Breast epithelium (tissue), 4 donors: ENCODE data around the gene ASIP. TPM values are rescaled to one million over a fixed set of nuclear protein-coding genes. Genes with fewer than 3 reads are reported as not detected.
"Not testable (repeated sequence)": the region's sequence is repeated elsewhere in the genome, so short reads cannot be mapped to it uniquely, and the experiment has no call there.

Source experiments
- DNase-seq, 2 donors: peaks; one replicate each; pipeline ENCODE4 v3.0.0-alpha.2; 2019; ENCODE audit warnings: low spot score in 2 of 2
- H3K27ac ChIP-seq, 2 donors: fragments of 200-600 bp; sonication (generic) in 1 of 2; one replicate each; pipeline ENCODE4 v1.5.1; 2016 to 2019; ENCODE audit warnings: mild to moderate bottlenecking in 1 of 2
- H3K27me3 ChIP-seq, 2 donors: fragments of 200-600 bp; sonication (generic) in 1 of 2; one replicate each; pipeline versions ENCODE4 v1.5.1 to v1.6.0; 2017 to 2019; ENCODE audit warnings: control low read depth in 1 of 2, mild to moderate bottlenecking in 1 of 2
- H3K36me3 ChIP-seq: fragments of 200-600 bp; one replicate; pipeline ENCODE4 v1.5.1; 2019
- H3K4me1 ChIP-seq, 2 donors: fragments of 200-600 bp; sonication (generic); one replicate each; pipeline ENCODE4 v1.5.1; 2016 to 2019; ENCODE audit warnings: control low read depth in 1 of 2
- H3K4me3 ChIP-seq, 3 donors: fragments of 200-600 bp; sonication (generic); 1 replicate in 2 of 3; 2 replicates in 1 of 3; pipeline ENCODE4 v1.5.1; 2016 to 2019; ENCODE audit warnings: mild to moderate bottlenecking in 3 of 3, moderate library complexity in 2 of 3
- H3K9me3 ChIP-seq, 2 donors: fragments of 200-600 bp; sonication (generic) in 1 of 2; one replicate each; pipeline ENCODE4 v1.5.1; 2016 to 2019; ENCODE audit warnings: control low read depth in 1 of 2
- POLR2A ChIP-seq: fragments of 450-650 bp; IDR thresholded peaks from one replicate; pipeline ENCODE4 v1.6.1; 2016; ENCODE audit warnings: antibody characterized with exemption, mild to moderate bottlenecking, moderate library complexity
- POLR2AphosphoS5 ChIP-seq, 3 donors: sonication (generic); formaldehyde crosslinking; IDR thresholded peaks; one replicate each; pipeline ENCODE4 v1.6.1; 2017; ENCODE audit warnings: antibody characterized with exemption in 3 of 3
- intact Hi-C: fragments of 100-400 bp; cut with DNase I; formaldehyde crosslinking; loops from one replicate; pipeline ENCODE4 v1.15.1; 2023; ENCODE audit warnings: low total_unique reads
- total RNA-seq, 3 donors: library from RNA; depleted of rRNA; stranded (reverse); fragments of >200 nt; gene quantifications; one replicate each; pipeline ENCODE4 v1.1.0, GENCODE V29; 2016
- TF ChIP-seq, protein P1 (sequence below), 3 donors: fragments of 450-650 bp; IDR thresholded peaks; one replicate each; pipeline ENCODE4 v1.5.1; 2016 to 2017; ENCODE audit warnings: antibody characterized with exemption in 3 of 3, mild to moderate bottlenecking in 3 of 3, moderate library complexity in 3 of 3

ASIP gene
- total RNA-seq, 3 donors from 2014 or later: 0.96 TPM; not detected in 2

DNA sequence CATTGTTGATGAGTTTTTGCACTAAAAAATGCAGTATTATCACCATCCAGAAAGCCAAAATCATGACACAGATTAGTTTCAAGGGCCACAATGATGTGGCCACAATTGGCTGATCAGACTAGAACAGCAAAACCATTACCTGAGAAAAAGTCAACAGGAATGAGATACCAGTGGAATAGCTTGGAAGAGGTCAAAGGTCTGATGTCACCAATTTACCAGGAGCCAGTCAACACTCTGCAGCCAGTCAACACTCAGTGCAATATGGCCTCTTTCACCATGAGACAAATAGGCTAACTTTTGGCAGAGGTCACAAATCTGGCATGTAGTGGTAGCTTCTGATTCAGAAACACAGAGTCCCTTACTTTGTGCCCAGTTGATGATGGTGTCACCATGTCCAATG lies 7.5 kb upstream of the ASIP start:
- H3K27me3 ChIP-seq: no peaks in the 10 kb centered on the region
- H3K4me1 ChIP-seq: no peaks in the 10 kb centered on the region
- TF ChIP-seq POLR2AphosphoS5 (IDR thresholded peaks at IDR 0.05) (no peak), POLR2A (no peak)
- TF ChIP-seq, protein P1, sequence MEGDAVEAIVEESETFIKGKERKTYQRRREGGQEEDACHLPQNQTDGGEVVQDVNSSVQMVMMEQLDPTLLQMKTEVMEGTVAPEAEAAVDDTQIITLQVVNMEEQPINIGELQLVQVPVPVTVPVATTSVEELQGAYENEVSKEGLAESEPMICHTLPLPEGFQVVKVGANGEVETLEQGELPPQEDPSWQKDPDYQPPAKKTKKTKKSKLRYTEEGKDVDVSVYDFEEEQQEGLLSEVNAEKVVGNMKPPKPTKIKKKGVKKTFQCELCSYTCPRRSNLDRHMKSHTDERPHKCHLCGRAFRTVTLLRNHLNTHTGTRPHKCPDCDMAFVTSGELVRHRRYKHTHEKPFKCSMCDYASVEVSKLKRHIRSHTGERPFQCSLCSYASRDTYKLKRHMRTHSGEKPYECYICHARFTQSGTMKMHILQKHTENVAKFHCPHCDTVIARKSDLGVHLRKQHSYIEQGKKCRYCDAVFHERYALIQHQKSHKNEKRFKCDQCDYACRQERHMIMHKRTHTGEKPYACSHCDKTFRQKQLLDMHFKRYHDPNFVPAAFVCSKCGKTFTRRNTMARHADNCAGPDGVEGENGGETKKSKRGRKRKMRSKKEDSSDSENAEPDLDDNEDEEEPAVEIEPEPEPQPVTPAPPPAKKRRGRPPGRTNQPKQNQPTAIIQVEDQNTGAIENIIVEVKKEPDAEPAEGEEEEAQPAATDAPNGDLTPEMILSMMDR (IDR thresholded peaks at IDR 0.05): no peak
- H3K4me3 ChIP-seq: no peak overlapping the region
- intact Hi-C loops: no loop called here
- no peak overlapping the region for H3K27ac ChIP-seq
- H3K36me3 ChIP-seq: no peaks in the 10 kb centered on the region
- no peak for DNase-seq
- H3K9me3 ChIP-seq: peaks cover 0 to 20% of the 10 kb centered on the region in 2 donors

DNA sequence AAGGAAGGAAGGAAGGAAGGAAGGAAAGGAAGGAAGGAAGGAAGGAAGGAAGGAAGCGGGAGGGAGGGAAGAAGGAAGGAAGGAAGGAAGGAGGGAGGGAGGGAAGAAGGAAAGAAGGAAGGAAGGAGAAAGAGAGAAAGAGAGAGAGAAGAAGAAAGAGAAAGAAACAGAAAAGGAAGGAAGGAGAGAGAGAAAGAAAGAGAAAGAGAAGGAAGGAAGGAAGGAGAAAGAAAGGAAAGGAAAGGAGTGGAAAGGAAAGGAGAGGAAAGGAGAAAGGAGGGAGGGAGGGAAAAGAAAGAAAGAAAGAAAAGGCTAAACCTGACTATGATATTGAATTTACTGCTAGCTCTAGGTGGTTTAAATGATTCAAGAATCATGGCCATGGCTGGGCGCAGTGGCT lies 5.3 kb upstream of the ASIP start:
- no peaks in the 10 kb centered on the region for H3K4me1 ChIP-seq
- intact Hi-C loops: no loop called here
- no peak for DNase-seq
- H3K27ac ChIP-seq: no peak overlapping the region
- no peaks in the 10 kb centered on the region for H3K36me3 ChIP-seq
- TF ChIP-seq POLR2A: no peak
- no peak for TF ChIP-seq POLR2AphosphoS5 (IDR thresholded peaks at IDR 0.05)
- TF ChIP-seq, protein P1 (IDR thresholded peaks at IDR 0.05): no peak
- H3K4me3 ChIP-seq: no peak overlapping the region
- no peaks in the 10 kb centered on the region for H3K27me3 ChIP-seq
- peaks cover 0 to 20% of the 10 kb centered on the region in 2 donors for H3K9me3 ChIP-seq

DNA sequence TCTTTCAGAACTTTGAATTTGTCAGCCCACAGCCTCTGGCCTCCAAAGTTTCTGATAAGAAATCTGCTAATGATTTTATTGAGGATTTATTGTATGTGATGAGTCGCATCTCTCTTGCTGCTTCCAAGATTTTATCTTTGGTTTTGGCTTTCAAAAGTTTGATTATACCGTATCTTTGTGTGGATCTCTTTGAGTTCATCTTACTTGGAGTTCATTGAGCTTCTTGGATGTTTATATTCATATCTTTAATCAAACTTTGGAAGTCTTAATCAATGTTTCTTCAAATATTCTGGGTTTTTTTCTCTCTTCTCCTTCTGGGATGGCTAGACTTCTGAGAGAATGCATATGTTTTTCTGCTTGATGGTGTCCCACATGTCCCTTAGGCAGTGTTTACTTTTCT lies 3.3 kb upstream of the ASIP start:
- DNase-seq: no peak
- H3K9me3 ChIP-seq: peaks cover 0 to 20% of the 10 kb centered on the region in 2 donors
- H3K27ac ChIP-seq: no peak overlapping the region
- intact Hi-C loops: no loop called here
- H3K36me3 ChIP-seq: no peaks in the 10 kb centered on the region
- no peaks in the 10 kb centered on the region for H3K4me1 ChIP-seq
- no peaks in the 10 kb centered on the region for H3K27me3 ChIP-seq
- no peak overlapping the region for H3K4me3 ChIP-seq
- TF ChIP-seq POLR2A: no peak
- TF ChIP-seq, protein P1 (IDR thresholded peaks at IDR 0.05): no peak
- TF ChIP-seq POLR2AphosphoS5 (IDR thresholded peaks at IDR 0.05): no peak

DNA sequence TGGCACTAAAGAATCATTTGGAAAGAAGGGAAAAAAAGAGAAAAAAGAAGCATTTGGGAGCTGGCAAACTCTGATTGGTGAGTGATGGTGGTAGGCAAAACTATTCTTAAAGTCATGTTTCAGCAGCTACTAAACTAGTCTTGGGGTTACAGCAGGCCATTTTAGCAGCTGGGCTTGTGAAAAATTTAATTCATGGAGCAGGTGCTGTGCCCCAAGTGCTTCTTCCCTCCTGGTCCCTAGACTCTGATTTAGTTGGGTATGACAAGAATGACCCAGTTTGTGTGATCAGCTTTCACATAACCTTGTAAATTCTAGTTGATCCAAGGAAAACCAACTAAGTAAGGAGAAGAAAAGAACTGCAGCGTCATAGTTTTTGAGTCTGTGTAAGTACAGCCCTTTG lies 1.1 kb upstream of the ASIP start:
- DNase-seq: no peak
- Histone ChIP-seq H3K4me3 (no peak overlapping the region), H3K9me3 (peaks cover 0 to 20% of the 10 kb centered on the region in 2 donors), H3K4me1 (no peaks in the 10 kb centered on the region), H3K27me3 (no peaks in the 10 kb centered on the region), H3K36me3 (no peaks in the 10 kb centered on the region), H3K27ac (no peak overlapping the region)
- no peak for TF ChIP-seq POLR2A
- TF ChIP-seq, protein P1 (IDR thresholded peaks at IDR 0.05): no peak
- intact Hi-C loops: no loop called here

DNA sequence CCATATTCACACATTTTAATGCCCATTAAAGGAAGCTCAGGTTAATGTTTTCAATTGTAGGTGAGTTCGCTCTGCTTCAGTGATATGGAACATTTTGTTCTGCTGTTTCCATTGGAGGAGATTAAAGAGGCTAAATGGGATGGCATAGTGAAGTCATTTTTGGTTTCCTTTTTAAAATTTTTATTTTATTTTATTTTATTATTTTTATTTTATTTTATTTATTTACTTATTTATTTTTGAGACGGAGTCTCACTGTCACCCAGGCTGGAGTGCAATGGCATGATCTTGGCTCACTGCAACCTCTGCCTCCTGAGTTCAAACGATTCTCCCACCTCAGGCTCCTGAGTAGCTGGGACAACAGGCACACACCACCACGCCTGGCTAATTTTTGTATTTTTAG lies 792 bp downstream of the ASIP start:
- H3K36me3 ChIP-seq, H3K27me3 ChIP-seq, H3K4me3 ChIP-seq, DNase-seq, H3K4me1 ChIP-seq, intact Hi-C loops, H3K27ac ChIP-seq: not testable (repeated sequence)
- H3K9me3 ChIP-seq: peaks cover 0 to 13% of the 10 kb centered on the region in 2 donors

DNA sequence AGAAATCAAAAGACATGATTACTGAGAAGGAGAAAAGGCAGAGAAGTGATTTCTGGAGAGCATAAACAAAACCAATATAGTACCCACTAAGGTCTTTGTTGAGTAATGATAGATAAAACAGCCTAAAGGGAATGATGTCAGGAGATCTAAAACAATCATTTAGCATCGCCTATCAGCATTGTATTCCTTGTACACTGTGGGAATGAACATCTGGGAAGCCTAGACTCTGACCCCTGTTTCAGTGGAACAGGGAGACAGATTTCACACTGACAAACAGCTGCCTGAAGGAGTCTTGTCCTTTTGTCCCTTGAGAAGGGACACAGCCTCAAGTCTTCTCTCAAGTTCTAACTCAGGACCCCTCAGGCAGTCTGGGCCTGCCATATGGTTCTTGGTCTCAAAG lies 1.7 kb downstream of the ASIP start:
- no peak for TF ChIP-seq POLR2A
- no peak for TF ChIP-seq POLR2AphosphoS5 (IDR thresholded peaks at IDR 0.05)
- TF ChIP-seq, protein P1 (IDR thresholded peaks at IDR 0.05): no peak
- no peak for DNase-seq

More for the DNA sequence above, 1.7 kb downstream of the ASIP start:
- peaks cover 0 to 4% of the 10 kb centered on the region in 2 donors for H3K9me3 ChIP-seq
- H3K4me3 ChIP-seq: no peak overlapping the region
- intact Hi-C loops: no loop called here
- no peaks in the 10 kb centered on the region for H3K27me3 ChIP-seq
- no peak overlapping the region for H3K27ac ChIP-seq
- H3K36me3 ChIP-seq: no peaks in the 10 kb centered on the region
- no peaks in the 10 kb centered on the region for H3K4me1 ChIP-seq
